HuH-7.5 (cell line): ENCODE data around the gene CXCR3.
"Not testable (repeated sequence)": the region's sequence is repeated elsewhere in the genome, so short reads cannot be mapped to it uniquely, and the experiment has no call there.

Source experiments
- DNase-seq: peaks from one replicate; pipeline ENCODE4 v3.0.0; 2011; ENCODE audit warnings: low spot score

CXCR3 gene

GRCh38 chrX:71636438-71637252, 18.3 kb upstream of the CXCR3 start:
- no peak for DNase-seq

DNA sequence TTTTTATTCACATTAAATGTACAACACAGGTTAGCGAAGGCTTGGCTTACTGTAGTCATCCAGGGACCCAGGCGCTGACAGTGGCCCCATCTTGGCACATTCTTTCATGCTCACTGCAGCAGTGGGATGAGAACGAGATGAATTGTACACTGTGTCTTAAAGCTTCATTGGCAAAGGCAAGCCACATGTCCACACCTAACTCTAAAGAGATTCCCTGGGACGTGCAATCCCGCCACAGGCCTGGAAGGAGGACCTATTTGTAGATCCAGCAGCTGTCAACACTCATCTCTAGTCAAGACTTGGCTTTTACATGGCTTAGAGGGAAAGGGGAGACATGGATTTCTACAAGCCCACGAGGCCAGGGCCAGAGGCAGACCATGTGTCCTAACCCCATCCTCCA, 16.1 kb upstream of the CXCR3 start:
- DNase-seq: no peak

- no peak for DNase-seq
Observed at GRCh38 chrX:71632923-71633657, 14.8 kb upstream of the CXCR3 start.

DNA sequence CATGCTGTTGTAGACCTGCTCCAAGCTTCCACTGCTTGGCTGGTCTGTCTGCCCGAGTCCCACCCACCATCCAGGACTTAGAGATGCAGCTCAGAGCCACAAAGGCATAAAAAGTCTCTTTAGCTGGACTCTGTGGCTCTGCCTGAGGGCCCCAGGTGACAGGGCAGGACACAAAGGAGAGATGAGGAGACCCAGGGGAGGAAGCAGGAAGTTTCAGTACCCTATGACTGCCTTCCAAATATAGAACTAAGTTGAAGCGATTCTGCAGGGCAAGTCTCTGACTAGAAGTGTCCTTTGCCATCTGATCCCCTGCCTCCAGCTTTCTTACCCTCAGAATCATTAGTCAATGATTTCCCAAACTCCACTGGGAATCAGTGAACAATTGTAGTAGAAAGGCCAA, 11.2 kb upstream of the CXCR3 start:
- no peak for DNase-seq

- DNase-seq: no peak
Observed at GRCh38 chrX:71627588-71628404, 9.5 kb upstream of the CXCR3 start.

DNA sequence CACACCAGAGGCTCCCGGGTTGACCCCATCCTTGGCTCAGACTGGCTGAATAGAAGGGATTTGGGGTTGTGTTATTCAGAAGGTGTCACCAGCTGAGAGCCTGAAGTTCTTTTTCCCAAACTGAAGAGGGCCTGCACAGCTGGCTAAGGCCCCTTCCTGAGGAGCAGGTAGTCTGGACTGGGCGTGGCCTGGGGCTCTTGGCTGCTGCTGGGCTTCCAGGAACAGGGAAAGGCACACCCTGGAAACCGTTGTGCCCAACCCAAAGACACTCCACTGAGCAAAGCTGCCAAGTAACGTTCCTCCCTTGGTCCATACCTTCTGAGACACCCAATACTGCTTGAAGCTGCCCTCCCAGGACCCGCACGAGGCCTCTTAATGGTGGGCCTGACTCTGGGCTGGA, 8.3 kb upstream of the CXCR3 start:
- no peak for DNase-seq

GRCh38 chrX:71625471-71625870, 7.2 kb upstream of the CXCR3 start:
- DNase-seq: no peak

GRCh38 chrX:71623714-71624113, 5.4 kb upstream of the CXCR3 start:
- DNase-seq: no peak

DNA sequence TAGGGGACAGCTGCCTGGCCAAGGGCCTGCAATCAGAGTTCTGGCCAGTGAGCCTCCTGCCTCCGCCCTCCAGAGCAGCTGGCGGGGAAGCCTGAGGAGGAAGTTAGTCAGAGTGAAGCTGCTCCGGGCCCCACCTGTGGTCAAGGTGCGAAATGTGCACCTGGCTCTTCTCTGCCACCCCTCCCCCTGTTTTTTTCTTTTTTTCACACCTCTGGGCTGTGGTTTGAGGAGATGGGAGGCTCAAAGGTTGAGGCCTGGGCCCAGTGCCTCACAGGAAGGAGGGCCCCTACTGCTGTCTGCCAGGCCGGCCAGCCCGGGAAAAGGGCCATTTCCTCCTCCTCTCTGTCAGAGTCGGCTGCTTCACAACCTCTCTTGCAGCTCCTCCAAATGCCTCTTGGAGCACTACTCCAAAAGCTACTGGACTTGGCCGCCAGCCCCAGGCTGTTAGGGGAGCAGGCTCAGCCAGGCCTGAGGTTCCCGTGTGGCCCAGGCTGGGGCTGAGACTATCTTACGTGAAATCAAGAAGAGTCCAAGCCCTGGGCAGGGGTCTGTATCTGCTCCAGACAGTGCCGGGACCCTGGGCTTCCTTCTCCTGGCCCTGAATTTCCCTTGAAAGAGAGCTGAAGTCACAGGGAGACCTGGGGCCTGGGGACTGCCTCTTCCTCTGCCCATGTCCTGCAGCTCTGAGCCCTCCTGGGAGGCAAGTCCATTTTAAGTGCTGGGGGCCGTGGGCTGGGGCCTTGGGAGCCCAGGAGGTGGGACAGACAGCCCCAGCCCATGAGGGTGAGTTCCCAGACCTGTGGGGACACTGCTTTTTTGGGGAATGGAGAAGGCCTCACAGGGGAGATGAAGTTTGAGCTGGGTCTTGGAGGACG, 4.5 kb upstream of the CXCR3 start:
- no peak for DNase-seq

DNA sequence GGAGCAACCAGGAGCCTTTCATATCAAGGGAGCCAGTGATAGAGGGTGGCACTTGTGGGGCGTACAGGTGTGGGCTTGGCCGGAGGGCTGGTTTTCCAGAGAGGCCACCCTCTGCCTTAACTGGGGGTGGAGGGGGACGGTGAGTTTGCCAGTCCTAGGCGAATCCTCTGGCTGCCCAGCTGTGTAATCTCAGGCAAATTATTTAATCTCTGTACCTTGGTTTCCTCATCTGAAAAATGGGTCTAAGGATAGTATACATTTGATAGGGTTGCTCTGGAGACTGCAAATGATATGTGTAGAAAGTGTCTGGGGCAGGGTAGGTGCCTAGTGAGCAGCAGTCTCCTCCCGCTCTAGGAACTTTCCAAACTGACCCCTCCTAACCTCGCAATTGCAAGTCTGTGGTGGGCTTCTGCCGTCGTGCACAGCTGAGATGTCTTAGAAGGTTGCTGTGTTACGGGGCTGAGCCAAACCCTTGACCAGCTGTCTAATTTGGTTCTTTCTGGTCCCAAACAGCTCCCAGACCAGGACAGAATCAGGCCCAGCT, 3.8 kb upstream of the CXCR3 start:
- no peak for DNase-seq

DNA sequence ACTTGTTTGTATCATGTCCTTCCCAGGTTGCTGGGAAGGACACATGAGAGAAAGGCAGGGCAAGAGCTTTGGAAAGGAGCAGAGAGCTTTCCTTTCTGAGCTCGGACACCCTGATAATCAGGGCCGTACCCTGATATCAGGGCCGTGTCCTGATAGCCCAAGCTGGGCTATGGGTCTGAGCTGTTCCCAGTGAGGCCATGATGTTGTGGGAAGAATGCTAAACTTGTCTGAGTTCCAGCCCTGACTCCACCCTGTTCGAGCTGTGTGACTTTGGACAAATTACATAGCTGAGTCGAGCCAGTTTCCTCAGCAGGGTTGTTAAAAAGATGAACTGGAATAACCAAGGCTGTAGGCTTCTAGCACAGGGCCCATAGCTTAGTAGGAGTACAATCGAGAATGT, 3.3 kb upstream of the CXCR3 start:
- no peak for DNase-seq

DNA sequence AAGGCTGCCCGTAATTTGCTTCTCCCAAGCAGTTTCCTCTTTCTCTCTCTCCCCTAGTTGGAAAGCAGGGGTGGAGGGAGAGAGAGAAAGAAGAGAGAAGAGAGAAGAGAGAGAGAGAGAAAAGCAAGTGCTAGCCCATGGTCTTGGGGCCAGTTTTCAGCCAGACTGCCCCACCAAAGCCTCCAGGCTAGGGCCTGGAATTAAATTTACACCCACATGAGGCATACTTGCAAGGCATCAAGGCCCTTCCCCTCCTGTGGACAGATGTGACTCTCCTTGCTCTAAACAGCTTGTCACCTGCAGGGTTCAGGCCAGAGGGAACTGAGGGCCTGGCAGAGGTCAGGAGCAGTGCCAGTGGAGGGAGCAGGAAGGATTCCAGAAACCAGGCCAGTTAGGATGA, 1.7 kb upstream of the CXCR3 start:
- no peak for DNase-seq

- DNase-seq: no peak
Observed at GRCh38 chrX:71619193-71619592, 882 bp upstream of the CXCR3 start.

- no peak for DNase-seq
Observed at GRCh38 chrX:71618787-71619186, 476 bp upstream of the CXCR3 start.

DNA sequence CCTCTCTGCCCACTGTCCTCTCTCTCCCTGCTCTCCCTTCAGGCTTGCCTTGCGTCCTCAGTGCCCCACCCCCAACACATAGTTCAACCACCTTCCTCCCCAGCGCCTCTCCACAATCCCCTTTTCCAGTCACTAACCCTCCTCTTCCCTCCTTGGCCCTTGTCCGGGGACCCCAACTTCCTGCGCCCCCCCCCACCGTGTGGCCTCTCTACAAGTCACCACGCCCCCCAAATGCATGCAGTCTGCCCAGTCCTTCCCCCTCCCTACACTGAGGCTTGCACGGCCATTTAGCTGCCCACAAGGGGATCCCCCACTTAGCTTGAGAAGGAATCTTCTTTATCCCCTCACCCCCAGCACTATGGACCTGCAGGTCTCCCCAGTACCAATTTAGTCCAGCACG, 569 bp downstream of the CXCR3 start:
- no peak for DNase-seq

GRCh38 chrX:71616672-71617529, 1.4 kb downstream of the CXCR3 start:
- no peak for DNase-seq

DNA sequence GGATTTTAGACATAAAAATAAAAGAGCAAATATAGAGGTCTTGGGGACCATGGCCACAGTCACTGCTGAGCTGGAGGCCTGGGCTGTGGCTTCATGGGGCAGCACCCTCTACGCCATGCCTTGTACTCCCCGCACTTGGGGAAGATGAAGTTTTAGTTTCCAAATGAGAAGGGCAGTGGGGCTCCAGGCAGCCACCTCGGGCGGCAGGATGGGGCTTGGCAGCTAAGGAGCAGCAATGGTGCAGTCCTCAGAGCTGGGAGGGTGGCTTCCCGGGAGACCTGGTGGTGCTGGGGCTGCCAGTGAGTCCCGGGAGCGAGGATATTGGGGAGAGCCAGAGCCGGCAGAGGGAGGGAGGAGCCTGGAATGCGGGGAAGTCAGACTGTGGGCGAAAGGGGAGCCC, 2.4 kb downstream of the CXCR3 start:
- DNase-seq: no peak

DNA sequence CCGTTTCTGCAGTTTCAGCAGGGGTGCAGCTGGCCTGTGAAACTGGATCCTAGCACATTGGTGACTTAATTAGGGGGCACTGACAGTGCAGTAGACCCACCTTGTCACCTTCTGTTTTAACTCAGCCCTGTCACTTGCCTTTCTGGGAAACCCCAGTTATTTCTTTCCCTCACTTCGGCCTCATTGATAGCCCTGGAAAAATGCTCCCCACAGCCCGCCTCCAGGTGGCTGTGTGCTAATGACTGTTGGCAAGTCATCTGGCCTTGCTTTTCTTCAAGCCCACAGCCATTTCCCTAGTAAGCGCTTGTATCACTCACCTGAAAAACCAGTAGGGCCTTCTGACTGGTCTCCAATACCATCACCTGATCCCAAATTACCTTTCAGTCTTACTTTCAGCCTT, 3.3 kb downstream of the CXCR3 start:
- DNase-seq: no peak

- no peak for DNase-seq
Observed at GRCh38 chrX:71612256-71612655, 6.1 kb downstream of the CXCR3 start.

GRCh38 chrX:71611736-71612135, 6.6 kb downstream of the CXCR3 start:
- DNase-seq: not testable (repeated sequence)
